Activated naive CD8-positive, alpha-beta T cell treated with anti-CD3 and anti-CD28 coated beads for 36 hours (primary cell): Measurements from ENCODE around the gene TANC1. TPM values are rescaled to one million over a fixed set of nuclear protein-coding genes. Genes with fewer than 3 reads are reported as not detected.

Experiments used
- DNase-seq: peaks from one replicate; pipeline ENCODE4 v3.0.0; 2021
- H3K27ac Mint-ChIP-seq: one replicate; pipeline ENCODE4 v1.8.0; 2022; ENCODE audit warnings: mild to moderate bottlenecking, moderate library complexity, mixed read lengths
- H3K27me3 Mint-ChIP-seq: one replicate; pipeline ENCODE4 v1.8.0; 2022; ENCODE audit warnings: mild to moderate bottlenecking, mixed read lengths
- H3K36me3 Mint-ChIP-seq: one replicate; pipeline ENCODE4 v1.8.0; 2021; ENCODE audit warnings: mild to moderate bottlenecking, mixed read lengths
- H3K4me1 Mint-ChIP-seq: one replicate; pipeline ENCODE4 v1.8.0; 2021; ENCODE audit warnings: mixed read lengths
- H3K4me3 Mint-ChIP-seq: one replicate; pipeline ENCODE4 v1.8.0; 2022; ENCODE audit warnings: mild to moderate bottlenecking, moderate library complexity, mixed read lengths
- H3K9me3 Mint-ChIP-seq: one replicate; pipeline ENCODE4 v1.8.0; 2022; ENCODE audit warnings: mixed read lengths
- total RNA-seq, 2 experiments: library from RNA; stranded (reverse); gene quantifications; one replicate each; pipeline ENCODE4 v1.2.3, GENCODE V29; 2021

Gene TANC1
- total RNA-seq, 2 experiments from 2014 or later, result 0.97 to 1.0 TPM

- Mint-ChIP-seq H3K9me3 (no peaks in the 10 kb centered on the region), H3K4me3 (no peak overlapping the region), H3K27ac (no peak overlapping the region), H3K4me1 (peaks cover 9% of the 10 kb centered on the region), H3K27me3 (peaks cover 5% of the 10 kb centered on the region), H3K36me3 (no peaks in the 10 kb centered on the region)
- no peak for DNase-seq
Measured at GRCh38 chr2:158996378-158996993, 28.0 kb downstream of the TANC1 start.

GRCh38 chr2:158997037-158997790 is 28.8 kb downstream of the TANC1 start:
- Mint-ChIP-seq H3K9me3 (no peaks in the 10 kb centered on the region), H3K27ac (no peak overlapping the region), H3K4me3 (no peak overlapping the region), H3K4me1 (peaks cover 9% of the 10 kb centered on the region), H3K36me3 (no peaks in the 10 kb centered on the region), H3K27me3 (peaks cover 5% of the 10 kb centered on the region)
- no peak for DNase-seq

- Mint-ChIP-seq H3K4me3 (no peak overlapping the region), H3K4me1 (peaks cover 9% of the 10 kb centered on the region), H3K27me3 (peaks cover 4% of the 10 kb centered on the region), H3K9me3 (no peaks in the 10 kb centered on the region), H3K27ac (no peak overlapping the region), H3K36me3 (no peaks in the 10 kb centered on the region)
- DNase-seq, result no peak
Measured at GRCh38 chr2:158998551-158999248, 30.3 kb downstream of the TANC1 start.

- no peaks in the 10 kb centered on the region for H3K36me3 Mint-ChIP-seq
- H3K27me3 Mint-ChIP-seq, result no peaks in the 10 kb centered on the region
- no peaks in the 10 kb centered on the region for H3K9me3 Mint-ChIP-seq
- H3K4me1 Mint-ChIP-seq, result peaks cover 9% of the 10 kb centered on the region
- no peak overlapping the region for H3K4me3 Mint-ChIP-seq
- DNase-seq, result no peak
- no peak overlapping the region for H3K27ac Mint-ChIP-seq
Measured at GRCh38 chr2:158999458-158999857, 31.0 kb downstream of the TANC1 start.

- Mint-ChIP-seq H3K27me3 (no peaks in the 10 kb centered on the region), H3K4me3 (no peak overlapping the region), H3K27ac (no peak overlapping the region), H3K36me3 (no peaks in the 10 kb centered on the region), H3K9me3 (no peaks in the 10 kb centered on the region), H3K4me1 (peaks cover 9% of the 10 kb centered on the region)
- DNase-seq, result no peak
Measured at GRCh38 chr2:159000072-159000471, 31.6 kb downstream of the TANC1 start.

- H3K27ac Mint-ChIP-seq, result no peak overlapping the region
- peaks cover 9% of the 10 kb centered on the region for H3K4me1 Mint-ChIP-seq
- no peak for DNase-seq
- H3K36me3 Mint-ChIP-seq, result no peaks in the 10 kb centered on the region
- no peaks in the 10 kb centered on the region for H3K27me3 Mint-ChIP-seq
- no peak overlapping the region for H3K4me3 Mint-ChIP-seq
- H3K9me3 Mint-ChIP-seq, result no peaks in the 10 kb centered on the region
Measured at GRCh38 chr2:159002462-159003111, 34.1 kb downstream of the TANC1 start.

- Mint-ChIP-seq H3K4me1 (peaks cover 7% of the 10 kb centered on the region), H3K36me3 (no peaks in the 10 kb centered on the region), H3K27ac (no peak overlapping the region)
Measured at GRCh38 chr2:159003555-159003954, 35.1 kb downstream of the TANC1 start.

GRCh38 chr2:159004849-159005248 is 36.4 kb downstream of the TANC1 start:
- Mint-ChIP-seq H3K4me1 (no peaks in the 10 kb centered on the region), H3K36me3 (no peaks in the 10 kb centered on the region), H3K4me3 (no peak overlapping the region), H3K27ac (no peak overlapping the region), H3K27me3 (no peaks in the 10 kb centered on the region), H3K9me3 (peaks cover 3% of the 10 kb centered on the region)
- no peak for DNase-seq

More at GRCh38 chr2:159003555-159003954, 35.1 kb downstream of the TANC1 start:
- DNase-seq, result no peak
- Mint-ChIP-seq H3K9me3 (no peaks in the 10 kb centered on the region), H3K4me3 (no peak overlapping the region), H3K27me3 (no peaks in the 10 kb centered on the region)

GRCh38 chr2:159009940-159010339 is 41.5 kb downstream of the TANC1 start:
- Mint-ChIP-seq H3K36me3 (peaks cover 2% of the 10 kb centered on the region), H3K4me3 (no peak overlapping the region), H3K9me3 (peaks cover 6% of the 10 kb centered on the region), H3K27me3 (no peaks in the 10 kb centered on the region), H3K27ac (no peak overlapping the region), H3K4me1 (peaks cover 4% of the 10 kb centered on the region)
- DNase-seq, result no peak

GRCh38 chr2:159010340-159010739 is 41.9 kb downstream of the TANC1 start:
- peak; percentile 9 for DNase-seq

GRCh38 chr2:159010963-159011362 is 42.5 kb downstream of the TANC1 start:
- Mint-ChIP-seq H3K4me1 (peaks cover 4% of the 10 kb centered on the region), H3K4me3 (no peak overlapping the region)

More at GRCh38 chr2:159010340-159010739, 41.9 kb downstream of the TANC1 start:
- Mint-ChIP-seq H3K9me3 (peaks cover 7% of the 10 kb centered on the region), H3K4me1 (peaks cover 4% of the 10 kb centered on the region), H3K4me3 (no peak overlapping the region), H3K27ac (no peak overlapping the region), H3K27me3 (no peaks in the 10 kb centered on the region), H3K36me3 (peaks cover 2% of the 10 kb centered on the region)

GRCh38 chr2:159012142-159012541 is 43.7 kb downstream of the TANC1 start:
- Mint-ChIP-seq H3K27me3 (no peaks in the 10 kb centered on the region), H3K27ac (no peak overlapping the region), H3K4me3 (no peak overlapping the region)

More at GRCh38 chr2:159010963-159011362, 42.5 kb downstream of the TANC1 start:
- H3K9me3 Mint-ChIP-seq, result peaks cover 13% of the 10 kb centered on the region
- peaks cover 5% of the 10 kb centered on the region for H3K36me3 Mint-ChIP-seq
- no peak overlapping the region for H3K27ac Mint-ChIP-seq
- no peaks in the 10 kb centered on the region for H3K27me3 Mint-ChIP-seq
- no peak for DNase-seq

GRCh38 chr2:159013103-159013502 is 44.7 kb downstream of the TANC1 start:
- Mint-ChIP-seq H3K9me3 (peaks cover 17% of the 10 kb centered on the region), H3K27ac (no peak overlapping the region), H3K36me3 (peaks cover 6% of the 10 kb centered on the region), H3K27me3 (no peaks in the 10 kb centered on the region), H3K4me1 (peaks cover 4% of the 10 kb centered on the region), H3K4me3 (no peak overlapping the region)
- DNase-seq, result no peak

More at GRCh38 chr2:159012142-159012541, 43.7 kb downstream of the TANC1 start:
- Mint-ChIP-seq H3K36me3 (peaks cover 6% of the 10 kb centered on the region), H3K4me1 (peaks cover 4% of the 10 kb centered on the region), H3K9me3 (peaks cover 17% of the 10 kb centered on the region)
- DNase-seq, result no peak

- Mint-ChIP-seq H3K27ac (no peak overlapping the region), H3K36me3 (peaks cover 6% of the 10 kb centered on the region), H3K27me3 (no peaks in the 10 kb centered on the region), H3K4me3 (no peak overlapping the region), H3K4me1 (peaks cover 3% of the 10 kb centered on the region), H3K9me3 (peaks cover 14% of the 10 kb centered on the region)
- DNase-seq, result no peak
Measured at GRCh38 chr2:159015174-159015573, 46.7 kb downstream of the TANC1 start.

GRCh38 chr2:159015823-159016222 is 47.4 kb downstream of the TANC1 start:
- no peaks in the 10 kb centered on the region for H3K4me1 Mint-ChIP-seq

More at GRCh38 chr2:159015823-159016222, 47.4 kb downstream of the TANC1 start:
- Mint-ChIP-seq H3K27me3 (no peaks in the 10 kb centered on the region), H3K9me3 (peaks cover 14% of the 10 kb centered on the region), H3K4me3 (no peak overlapping the region), H3K27ac (no peak overlapping the region), H3K36me3 (peaks cover 6% of the 10 kb centered on the region)
- no peak for DNase-seq
